ENCODE measurements around the gene EPN3.

- no peak for TF ChIP-seq POLR2AphosphoS5 (IDR thresholded peaks at IDR 0.05; ENCODE audit: low read depth, low read length)
- no peak for TF ChIP-seq POLR2A (IDR thresholded peaks at IDR 0.05; ENCODE audit: low read depth, low read length)
Observed at GRCh38 chr17:50498021-50498874, 34.3 kb upstream of the EPN3 start.
